HG03095 (cell line): ENCODE measurements around the gene AGRP.
A peak's percentile ranks its signal among the peaks of the same experiment; 100 is the strongest.
"Not testable (repeated sequence)": the region's sequence is repeated elsewhere in the genome, so short reads cannot be mapped to it uniquely, and the experiment has no call there.

Source experiments
- ATAC-seq: cut with Tn5 transposase; IDR thresholded peaks from one replicate; pipeline ENCODE4 v1.9.1; 2021; ENCODE audit warnings: moderate library complexity; ENCODE audit not compliant: unreplicated experiment

Gene AGRP, protein sequence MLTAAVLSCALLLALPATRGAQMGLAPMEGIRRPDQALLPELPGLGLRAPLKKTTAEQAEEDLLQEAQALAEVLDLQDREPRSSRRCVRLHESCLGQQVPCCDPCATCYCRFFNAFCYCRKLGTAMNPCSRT

DNA sequence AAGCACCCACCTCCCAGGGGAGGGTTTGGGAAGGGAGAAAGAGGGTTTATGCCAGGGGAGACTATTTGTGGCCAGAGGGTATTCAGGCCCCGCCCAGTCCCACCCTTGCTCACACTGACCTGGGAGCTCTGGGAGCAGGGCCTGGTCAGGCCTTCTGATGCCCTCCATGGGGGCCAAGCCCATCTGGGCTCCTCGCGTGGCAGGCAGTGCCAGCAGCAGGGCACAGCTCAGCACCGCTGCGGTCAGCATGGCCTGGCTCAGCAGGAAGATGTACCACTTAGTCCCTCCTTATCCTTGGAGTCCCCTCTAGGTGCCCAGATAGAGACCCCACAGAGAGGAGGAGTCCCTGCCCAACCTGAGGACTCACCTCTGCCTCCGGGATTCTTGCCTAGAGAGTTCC, at the start of gene AGRP:
Gene AGRP (minus strand): TSS at position 398 of the 400 bp plus-strand sequence. CDS start 149 bp downstream, at position 249.
- ATAC-seq: no peak

DNA sequence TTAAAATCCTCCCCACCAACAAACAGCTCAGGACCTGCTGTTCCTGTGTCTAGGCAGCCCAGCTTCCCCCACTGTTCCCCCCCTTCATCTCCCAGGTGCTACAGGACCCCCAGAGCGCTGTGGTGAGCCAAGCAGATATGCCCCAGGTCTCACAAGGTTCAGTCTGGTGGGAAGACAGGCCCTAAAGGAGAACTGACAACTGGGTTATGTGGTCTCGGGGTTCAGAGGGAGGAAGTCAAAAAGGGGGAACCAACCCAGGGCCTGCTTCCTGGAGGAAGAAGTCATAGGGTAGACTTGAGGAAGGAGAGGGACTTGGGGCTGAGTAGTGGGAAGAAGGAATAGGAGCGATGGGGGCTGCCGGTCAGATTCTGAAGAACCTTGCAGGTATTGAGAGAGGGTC, 47.9 kb upstream of the AGRP start:
- ATAC-seq: no peak

DNA sequence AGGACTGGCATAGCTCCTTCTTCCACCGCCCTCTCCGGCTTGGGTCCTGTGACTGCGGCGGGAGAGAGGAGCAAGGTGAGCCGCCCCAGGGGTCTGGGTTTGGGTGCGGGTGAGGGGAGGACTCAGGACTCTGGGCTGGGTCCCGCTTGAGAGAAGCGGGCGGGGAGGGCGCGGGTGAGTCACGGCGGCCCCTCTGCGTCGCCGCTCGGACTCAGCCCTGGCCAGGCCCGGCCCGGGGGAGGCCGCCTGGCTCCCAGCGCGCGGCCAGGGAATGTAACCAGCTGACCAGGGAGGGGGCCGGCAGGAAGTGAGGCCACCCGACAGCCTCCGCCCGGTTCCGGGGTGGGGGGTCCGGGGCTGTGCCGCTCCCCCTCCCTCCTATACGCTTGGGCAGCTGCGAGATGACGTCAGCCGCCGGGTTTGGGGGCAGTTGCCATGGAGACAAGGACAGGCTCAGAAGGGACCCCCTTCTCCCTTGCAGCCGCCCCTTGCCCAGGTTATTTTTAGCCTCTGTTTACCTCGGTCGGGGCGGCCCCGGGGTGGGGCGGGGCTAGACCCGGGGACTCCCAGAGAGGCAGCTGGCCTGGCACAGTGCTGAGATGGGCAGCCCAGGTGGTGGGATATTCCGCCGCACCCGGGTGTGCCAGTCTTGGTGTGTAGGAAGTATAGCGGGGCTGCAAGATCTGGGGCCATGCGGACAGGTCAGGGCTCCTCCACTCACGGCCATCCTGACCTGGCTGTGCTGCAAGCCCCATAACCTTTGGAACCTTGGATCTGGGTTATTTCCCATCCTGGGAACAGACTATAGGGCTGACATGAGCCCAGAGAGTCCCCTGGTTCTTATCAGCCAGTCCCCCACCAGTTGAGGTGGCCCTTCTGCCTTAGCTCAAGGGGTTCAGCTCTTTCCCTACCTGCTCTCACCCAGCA, 46.9 kb upstream of the AGRP start:
- ATAC-seq: no peak

DNA sequence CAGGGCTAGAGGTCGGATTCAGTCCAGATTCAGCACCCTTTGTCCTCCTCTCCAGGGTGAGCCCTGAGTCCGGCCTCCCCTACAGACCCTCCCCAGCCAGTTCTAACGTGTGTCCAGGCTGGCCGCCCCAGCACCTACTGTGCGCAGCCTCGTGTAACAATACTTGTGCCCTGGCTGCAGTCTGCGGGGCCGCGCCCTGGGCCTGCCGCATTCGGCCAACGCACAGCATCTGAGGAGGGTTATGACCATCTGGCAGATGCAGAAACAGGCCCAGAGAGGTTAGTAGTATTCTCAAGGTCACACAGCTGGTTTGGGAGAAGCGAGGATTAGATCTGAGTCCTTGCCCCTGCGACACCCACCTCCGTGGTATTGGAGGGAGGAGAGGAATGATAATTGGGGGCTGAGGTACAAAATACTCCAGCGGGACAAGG, 46.2 kb upstream of the AGRP start:
- ATAC-seq: no peak

DNA sequence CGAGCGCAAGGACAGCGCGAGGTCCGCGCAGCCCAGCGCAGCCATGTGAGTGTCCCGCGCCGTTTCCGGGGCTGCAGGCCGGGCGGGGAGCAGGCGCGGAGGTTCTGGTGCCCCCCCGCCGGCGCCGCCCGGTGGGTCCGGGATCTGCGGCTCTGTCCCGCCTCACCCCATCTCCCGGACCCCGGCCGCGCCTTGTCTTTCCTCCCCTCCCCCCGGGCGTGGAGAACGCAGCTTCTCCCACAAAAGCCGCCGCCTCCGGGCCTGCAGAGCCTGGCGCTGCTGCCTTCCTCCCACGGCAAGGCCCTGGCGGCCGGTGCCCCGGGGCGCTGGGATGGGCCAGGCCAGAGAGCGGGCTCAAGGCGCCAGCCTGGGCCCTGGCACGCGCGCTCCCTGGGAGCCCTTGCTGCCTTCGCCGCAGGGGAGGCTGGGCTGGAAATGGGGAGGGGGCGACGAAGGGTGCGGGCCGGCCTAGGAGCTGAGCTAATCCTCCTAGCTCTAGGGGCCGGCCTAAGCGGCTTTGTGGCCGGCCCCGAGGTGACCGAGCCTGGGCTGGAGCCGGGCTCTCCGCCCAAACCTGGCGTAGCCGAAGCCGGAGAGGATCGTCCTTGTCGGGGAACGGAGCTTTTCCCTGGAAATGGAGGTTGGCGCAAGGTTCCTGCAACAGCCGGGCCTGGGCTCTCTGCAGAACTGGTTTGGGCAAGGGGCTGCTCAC, 45.7 kb upstream of the AGRP start:
- no peak for ATAC-seq

DNA sequence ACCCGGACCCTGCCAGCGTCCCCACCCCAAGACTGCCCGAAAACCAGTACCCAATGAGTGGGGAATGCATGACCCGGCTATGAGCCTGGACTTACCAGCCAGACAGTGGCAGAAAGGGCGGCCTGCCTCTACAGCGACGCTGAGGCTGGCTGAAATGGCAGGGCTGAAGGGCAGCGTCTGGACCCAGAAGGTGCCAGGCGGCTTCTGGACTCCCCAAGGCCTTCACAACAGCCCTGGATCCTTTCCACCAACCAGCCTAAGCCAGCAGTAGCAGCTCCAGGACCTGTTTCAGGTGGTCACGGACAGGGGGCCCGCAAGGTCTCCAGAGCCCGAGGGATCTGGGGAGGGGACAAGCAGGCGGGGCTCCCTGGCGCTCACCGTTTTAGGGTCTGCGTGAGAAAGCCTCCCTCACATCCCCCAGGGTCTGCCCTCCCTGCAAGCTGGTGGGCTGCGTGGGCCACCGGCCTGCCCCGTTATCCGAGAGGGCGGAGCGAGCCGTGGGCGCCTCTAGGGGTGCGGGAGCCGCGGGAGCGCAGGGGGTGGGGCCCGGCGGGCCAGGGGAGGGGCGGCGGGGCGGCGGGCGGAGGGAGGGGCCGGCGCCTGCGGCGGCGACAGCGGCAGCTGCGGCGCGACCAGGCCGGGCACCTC, 45.0 kb upstream of the AGRP start, which contains the start of gene RIPOR1:
Gene RIPOR1 (plus strand): TSS at position 608 of the 648 bp plus-strand sequence. CDS start 9,618 bp downstream, outside the sequence.
- no peak for ATAC-seq

DNA sequence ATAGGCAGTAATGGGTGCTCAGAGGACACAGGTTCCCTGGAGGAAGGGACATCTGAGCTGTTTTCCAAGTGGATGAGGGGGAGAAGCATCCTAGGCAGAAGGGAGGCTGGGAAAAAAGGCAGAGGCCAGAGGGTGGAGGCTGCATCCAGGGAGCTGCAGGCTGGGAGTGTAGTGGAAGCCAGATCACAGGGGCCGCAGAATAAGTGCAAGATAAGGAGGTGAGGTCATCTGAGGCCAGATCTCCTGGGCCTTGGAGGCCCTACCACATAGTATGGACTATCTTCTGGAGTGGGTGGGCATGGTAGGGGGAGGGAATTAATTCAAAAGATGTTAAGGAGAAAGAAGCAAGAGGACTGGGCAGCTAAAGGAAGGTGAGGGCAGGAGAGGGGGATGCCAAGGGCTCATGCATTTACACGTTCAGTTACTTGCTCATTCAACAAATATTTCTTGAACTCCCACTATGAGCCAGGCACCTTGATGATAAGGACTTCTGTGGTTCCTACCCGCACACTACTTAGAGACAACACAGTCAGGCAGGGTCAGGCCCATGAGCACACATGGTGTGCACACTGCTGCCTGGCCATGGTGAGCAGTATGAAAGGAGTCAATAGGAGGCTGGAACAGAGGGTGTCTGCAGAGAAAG, 42.9 kb upstream of the AGRP start:
- ATAC-seq: no peak

DNA sequence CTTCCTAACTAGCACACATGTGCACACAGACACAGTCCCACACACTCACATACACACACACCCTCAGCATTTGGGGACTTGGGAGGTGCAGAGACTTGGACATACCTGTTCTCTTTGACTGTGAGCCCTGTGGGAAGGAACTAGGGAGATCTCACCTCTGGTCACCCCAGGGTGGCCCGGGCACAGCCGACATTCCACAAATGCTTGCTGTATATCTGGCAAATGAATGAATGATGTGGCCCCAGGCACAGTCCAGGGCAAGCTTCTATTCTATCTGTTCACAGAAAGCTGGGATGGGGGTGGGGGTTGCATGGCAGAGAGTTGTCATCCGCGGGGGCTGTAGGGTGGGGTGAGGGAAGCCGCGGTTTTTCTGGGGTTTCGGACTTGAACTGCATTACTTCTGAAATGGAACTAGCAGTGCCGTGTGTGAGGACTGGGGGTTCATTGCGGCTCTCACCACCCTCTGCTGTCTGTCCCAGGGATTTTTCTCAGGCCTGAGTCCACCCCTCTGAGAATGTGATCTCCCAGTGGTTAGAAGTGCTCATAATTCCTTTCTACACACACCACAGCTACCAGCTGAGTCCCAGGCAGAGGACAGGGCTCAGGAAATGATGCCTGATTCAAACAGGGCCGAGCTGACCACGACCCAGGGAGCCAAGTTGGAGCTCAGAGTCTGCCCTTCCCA, 42.0 kb upstream of the AGRP start:
- no peak for ATAC-seq

DNA sequence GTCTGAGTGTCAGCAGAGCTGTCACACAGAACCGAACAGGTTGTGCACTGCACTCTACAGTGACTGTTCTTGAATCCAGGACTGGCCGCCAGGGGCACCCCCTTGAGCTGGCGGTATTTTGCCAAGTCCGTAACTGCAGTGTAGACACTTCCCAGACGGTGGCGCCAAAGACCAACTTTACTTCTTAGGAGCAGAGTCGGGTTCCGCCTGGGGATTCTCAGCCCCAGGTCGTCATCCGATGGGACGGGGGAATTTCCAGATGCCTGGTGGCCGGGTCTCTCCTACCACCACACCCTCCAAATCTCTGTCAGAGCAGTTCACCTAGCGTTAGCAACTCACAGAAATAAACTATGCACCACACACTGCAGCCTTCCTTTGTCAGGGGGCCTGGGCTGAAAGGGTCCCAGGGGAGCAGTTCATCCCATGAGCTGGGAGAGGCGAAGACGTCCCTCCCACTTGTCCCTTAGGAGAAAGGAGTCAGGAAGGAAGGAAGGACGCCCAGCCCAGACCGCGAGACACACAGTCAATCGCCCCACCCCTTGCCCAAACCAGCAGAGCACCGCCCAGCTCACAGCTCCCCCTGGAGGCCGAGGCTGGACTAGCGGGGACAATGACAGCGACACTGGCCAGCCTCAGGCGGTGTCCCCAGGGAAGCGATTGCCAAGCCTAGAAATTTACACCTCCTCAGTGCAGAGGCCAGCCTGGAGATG, 37.9 kb upstream of the AGRP start:
- ATAC-seq: peak; percentile 47

DNA sequence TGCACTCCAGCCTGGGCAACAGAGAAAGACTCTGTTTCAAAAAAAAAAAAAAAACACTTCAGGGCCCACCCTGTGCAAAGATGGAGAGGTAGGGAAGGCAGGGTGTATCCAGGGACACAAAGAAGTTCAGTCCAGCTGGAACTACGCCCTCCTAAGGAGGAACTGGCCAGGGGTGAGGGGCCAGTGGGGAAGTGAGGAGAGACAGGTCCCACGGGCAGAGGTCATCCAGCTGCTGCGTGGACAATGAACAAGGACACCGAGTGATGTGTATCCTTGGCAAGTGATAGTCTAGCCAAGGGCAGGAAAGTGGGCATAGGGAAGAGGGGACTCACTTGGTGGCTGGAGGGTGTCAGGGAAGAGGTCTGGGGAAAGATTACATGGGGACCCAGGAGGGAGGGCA, 35.9 kb upstream of the AGRP start:
- ATAC-seq: no peak

DNA sequence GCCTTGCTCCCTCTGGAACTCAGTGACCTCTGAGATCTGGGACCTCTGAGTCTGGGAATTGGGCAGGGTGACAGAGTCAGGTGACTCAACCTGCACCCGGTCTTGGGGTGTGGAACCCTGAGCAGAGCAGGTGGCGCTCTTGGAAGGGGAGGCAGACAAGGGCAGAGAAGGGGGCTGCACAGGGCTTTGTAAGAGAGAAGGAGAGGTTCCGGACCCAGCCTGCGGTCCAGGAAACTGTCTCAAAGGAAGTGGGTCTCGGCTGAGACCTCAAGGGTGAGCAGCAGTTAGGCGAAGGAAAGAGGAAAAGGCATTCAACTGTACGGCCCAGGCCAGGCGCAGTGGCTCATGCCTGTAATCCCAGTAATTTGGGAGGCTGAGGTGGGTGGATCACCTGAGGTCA, 35.3 kb upstream of the AGRP start:
- no peak for ATAC-seq

DNA sequence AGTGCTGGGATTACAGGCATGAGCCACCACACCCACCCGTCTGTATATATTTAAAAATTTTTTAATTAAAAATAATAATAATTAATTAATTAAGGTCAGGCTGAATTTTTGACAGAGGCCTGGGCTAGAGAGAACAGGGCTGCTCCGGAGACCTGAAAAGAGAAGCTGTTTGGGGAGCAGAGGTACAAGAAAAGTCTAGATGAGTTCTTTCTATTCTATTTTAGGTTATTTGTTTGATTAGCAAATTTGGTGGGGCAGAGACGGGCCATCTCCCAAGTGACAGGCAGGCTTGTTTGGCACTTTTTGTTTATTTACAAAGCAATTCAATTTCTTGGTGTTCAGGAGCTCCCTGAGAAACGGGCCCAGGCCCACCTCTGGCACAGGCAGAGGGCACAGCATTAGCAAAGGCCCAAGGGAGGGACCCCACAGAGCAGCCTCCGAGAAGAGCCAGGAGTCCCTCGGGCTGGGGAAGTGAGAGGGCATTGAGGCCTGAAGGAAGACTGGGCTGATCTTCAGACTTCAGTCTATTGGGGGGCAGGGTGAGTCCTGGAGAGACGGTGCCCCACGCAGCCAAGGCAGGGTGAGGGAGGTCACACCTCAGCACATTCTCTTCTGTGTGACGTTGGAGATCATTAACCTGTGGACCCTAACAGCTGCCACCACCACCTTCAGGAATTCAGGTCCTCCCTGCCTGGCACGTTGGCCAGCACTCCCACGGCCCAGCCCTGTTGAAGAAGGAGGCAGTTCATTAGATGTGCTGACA, 34.5 kb upstream of the AGRP start:
- ATAC-seq: peak; percentile 39

DNA sequence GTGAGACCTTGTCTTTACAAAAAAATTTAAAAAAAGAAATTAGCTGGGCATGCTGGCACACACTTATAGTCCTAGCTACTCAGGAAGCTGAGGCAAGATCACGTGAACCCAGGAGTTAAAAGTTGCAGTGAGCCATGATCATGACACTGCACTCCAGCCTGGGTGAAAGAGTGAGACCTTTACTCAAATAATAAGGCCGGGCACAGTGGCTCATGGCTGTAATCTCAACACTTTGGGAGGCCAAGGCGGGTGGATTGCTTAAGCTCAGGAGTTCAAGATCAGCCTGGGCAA, 33.8 kb upstream of the AGRP start:
- ATAC-seq: no peak

DNA sequence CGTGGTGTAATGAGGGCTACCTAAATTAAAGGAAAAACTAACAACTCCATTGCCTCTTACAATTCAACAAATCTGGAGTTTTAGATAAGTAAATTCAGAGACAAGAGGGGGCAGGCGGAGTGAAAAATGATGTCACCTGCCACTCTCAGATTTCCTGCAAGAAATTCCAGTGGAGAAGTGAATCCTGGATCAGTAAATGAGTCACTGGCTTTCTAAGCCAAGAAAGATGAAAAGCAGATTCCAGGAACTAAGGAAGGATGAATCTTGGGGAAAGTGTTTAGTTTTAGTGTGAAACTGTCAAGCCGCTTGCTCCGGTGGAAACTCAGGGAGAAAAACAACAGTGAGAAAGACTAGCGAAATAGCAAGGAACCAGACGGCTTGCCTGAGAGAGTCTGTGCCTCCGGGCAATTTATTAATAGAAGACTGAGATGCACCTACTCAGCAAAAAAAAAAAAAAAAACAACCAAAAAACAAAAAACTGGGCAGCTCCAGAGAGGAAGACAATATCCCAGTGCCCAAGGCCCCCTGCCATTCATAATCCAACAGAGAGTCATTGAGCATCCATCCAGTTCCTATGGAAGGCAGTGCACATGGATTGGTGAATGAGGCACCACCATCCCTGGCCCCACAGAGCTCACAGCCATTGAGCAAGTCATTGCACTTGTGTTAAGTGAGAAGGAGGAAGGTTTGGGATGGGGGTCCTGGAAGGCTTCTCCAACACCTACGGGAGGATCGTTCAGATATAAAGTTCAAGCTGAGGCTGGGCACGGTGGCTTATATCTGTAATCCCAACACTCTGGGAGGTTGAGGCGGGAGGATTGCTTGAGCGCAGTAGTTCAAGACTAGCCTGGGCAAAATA, 33.2 kb upstream of the AGRP start:
- ATAC-seq: no peak

DNA sequence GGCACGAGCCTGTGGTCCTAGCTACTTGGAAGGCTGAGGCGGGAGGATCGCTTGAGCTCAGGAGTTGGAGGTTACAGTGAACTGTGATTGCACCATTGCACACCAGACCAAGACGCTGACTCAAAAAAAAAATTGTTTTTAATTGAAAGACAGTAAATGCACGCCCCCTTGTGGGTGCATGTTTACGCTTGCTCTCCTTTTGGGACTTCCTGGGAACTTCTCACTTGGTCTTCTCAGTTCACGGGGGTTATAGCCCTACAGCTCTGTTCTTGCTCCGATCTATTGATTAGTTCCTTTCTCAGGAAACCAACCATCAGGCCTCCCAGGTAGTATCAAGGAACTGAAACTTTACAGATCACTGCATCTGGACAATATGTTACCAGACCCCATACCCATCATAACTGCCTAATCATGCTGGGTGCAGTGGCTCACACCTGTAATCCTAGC, 31.1 kb upstream of the AGRP start:
- no peak for ATAC-seq

DNA sequence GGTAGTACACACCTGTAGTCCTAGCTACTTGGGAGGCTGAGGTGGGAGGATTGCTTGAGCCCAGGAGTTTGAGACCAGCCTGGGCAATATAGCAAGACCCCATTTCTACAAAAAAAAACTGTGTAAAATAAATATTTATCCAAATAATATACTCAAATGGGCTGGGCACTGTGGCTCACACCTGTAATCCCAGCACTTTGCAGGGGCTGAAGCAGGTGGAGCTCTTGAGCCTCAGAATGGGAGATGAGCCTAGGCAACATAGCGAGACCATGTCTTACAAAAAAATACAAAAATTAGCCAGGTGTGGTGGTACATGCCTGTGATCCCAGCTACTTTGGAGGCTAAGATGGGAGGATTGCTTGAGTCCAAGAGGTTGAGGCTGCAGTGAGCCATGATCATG, 30.5 kb upstream of the AGRP start:
- not testable (repeated sequence) for ATAC-seq

DNA sequence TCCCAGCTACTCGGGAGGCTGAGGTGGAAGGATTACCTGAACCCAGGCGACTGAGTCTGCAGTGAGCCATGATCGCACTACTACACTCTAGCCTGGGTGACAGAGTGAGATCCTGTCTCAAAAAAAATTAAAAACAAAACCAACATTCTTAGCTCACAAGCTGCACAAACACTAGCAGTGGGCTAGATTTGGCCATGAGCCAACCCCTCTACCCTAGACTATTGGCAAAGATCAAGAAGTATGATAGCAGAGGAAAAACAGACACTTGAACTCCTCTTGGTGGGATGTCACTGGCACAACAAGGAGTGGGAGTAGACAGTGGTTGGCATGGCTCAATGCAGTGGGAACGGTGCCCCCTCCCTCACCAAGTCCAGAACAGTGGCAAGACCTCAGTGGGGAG, 25.7 kb upstream of the AGRP start:
- ATAC-seq: no peak

DNA sequence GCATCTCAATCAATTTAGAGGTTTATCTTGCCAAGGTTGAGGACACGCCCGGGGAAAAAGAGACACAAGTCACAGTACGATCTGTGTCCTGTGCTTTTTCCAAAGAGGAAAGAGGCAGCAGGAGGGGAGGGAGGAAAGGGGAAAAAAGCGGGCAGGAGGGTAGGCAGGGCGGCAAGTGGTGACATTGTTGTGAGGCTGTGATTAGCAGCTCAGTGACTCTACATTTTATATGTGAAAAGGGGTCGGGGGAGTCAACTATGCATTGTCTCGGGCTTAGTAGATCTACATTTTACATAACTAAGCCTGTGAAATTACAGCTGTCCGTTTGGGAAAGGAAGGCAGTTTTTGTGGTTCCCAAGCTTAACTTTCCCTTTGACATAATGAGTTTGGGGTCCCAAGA, 23.1 kb upstream of the AGRP start:
- ATAC-seq: no peak
